ENCODE measurements around the gene SUPT5H. TPM values are rescaled to one million over a fixed set of nuclear protein-coding genes. Genes with fewer than 3 reads are reported as not detected.

SUPT5H gene
- 58.1 and 65.3 TPM in 2 replicates for total RNA-seq

DNA sequence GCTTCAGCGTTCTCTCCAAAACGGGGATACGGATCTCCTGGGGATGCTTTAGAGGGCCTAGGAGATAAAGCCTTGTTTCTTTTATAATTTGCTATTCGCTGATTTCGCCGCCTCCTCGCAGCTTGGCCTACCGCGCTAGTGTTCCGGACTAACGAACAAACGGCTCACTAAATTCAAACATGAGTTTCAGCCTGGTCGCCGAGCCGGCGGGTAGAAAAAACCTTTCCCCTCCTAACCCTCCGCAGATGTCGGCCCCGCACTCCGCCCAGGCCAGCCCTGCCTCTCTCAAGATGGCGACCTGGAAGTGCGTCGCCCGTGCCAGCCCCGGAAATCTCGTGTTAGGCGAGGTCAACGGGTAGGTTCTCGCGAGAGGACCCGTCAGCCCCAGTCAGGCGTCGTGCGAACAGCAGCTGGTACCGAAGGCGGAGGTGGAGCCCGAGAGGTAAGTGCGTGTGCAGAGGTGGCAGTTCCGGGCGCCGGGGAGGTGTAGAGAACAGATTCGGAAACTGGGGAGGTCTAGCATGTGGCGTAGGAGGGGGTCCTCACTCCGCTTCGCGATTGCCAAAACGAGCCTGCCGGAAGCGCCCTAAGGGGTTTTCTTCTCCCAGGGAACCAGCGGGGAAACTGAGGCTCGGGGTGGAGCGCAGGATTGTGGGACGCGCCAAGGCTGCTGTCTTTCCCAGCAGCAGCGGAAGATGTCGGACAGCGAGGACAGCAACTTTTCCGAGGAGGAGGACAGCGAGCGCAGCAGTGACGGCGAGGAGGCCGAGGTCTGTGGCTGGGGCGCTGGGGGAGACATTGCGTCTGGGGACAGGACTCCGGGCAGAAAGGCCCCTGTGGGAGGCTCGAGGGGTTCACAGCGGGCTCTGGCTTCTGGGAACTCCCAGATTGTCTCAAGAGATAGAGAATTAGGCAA is at the start of gene SUPT5H:
Gene SUPT5H, plus strand, starts transcription at position 387 of the 916 bp plus-strand sequence. Its CDS starts 309 bp downstream, at position 696.

DNA sequence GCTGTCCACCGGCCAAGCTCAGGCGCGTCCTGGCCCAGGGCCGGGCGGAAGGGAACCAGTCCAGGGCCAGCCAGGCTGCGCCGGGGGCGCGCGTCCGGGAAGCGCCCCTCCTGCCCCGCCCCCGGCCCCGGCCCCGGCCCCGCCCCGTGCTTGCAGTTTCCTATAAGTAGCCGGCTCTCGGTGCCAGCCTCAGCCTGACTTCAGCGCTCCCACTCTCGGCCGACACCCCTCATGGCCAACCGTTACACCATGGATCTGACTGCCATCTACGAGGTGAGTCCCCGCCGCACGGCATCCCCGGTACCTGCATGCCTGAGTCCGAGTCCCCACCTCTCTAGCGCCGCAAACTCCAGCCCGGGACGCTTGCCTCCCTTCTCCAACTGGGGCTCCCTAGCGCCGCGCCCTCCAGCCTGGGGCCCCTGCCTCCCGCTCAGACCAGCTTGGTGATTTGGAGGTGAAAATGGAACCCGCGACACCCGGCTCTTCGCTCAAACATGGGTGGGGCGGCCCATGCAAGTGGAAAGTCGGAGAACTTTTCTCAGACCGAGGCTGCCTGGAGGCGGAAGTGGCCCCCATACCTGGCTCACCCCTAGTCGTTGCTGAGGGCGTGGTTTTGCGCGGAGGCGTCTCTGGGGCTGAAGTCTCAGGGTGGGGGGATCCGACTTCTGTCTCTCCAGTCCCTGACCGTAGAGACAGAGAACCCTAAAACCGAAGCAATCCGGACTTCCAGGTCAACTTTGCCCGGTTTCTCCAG is 38.5 kb upstream of the SUPT5H start, which contains the start of gene ZFP36:
Gene ZFP36, plus strand, starts transcription at position 192 of the 754 bp plus-strand sequence. Its CDS starts 58 bp downstream, at position 250.

DNA sequence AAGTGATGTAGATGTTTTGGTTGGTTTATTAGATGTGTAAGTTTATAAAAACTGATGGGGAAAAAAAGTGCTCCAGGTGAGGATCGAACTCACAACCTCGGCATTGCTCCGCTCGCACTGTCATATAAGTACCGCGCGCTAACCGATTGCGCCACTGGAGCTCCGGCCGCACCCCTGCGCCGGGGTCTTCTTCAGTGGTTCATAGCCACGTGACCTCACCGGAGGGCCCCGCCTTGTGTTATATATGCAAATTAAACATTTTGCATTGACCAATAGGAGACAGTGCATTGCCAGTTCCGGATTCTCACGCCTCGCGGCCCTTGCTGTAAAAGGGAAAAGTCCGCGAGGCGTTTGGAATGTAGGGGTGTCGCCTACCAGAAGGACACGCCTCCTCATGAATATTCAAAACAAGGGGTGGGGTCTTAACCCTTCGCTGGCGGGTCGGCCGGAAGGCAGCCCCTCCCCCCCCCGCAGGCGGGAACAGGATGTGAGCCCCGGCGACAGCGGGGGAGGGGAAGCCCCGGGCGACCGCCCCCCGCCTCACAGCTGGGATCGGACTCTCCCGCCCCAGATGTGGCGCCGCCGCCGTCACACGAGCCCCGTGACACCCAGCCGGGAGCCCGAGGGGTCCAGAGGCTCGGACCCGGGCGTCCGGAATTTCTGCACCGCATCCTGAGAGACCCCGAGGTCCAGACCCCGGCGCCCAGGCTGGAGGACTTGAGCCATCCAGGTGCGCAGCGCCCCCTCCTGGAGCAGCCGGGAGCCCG is 33.1 kb upstream of the SUPT5H start, which contains the start of gene PLEKHG2:
Gene PLEKHG2, plus strand, starts transcription at position 570 of the 767 bp plus-strand sequence. CDS start 1,418 bp downstream, outside the sequence.

DNA sequence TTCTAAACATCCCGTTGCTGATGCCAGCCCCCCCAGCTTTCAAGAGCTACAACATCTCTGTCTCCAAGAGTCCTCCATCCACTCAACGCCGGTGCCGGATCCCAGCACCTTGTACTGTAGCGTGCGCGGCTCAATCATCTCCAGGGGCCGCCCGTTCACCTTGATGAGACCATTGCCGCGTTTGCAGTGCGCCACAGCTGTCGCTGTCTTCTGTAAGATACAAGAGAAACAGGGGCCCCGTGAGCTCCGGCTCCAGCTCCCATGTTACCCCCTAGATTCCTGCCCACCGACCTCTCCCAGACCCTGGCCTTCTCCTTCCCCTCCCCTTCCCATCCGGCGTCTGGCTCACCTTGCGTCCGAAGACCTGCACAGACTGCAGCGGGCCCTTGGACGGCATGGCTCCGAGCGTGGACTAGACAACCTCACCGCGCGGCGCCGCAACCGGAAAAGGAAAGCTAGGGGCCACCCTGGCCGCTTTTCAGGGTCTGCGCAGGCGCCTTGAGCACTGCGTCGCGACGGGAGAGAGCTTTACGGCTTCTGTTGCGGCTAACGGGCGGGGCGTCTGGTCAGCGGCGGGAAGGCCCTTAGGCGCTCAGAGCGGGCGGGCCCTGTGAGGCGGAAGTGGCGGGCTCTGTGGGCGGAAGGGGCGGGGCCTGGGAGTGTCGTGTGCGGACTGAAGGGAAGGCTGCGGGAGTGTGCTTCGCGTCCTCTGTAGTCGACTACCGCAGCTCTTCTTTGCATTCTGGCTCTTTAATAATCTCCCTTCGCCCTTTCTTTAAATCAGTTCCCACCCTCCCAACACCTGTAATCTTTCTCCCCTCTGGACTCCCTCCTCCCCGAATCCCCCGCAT is 9.7 kb upstream of the SUPT5H start, which contains the start of gene RPS16:
Gene RPS16, minus strand, starts transcription at position 451 of the 851 bp plus-strand sequence. Its CDS starts 54 bp downstream, at position 397.

DNA sequence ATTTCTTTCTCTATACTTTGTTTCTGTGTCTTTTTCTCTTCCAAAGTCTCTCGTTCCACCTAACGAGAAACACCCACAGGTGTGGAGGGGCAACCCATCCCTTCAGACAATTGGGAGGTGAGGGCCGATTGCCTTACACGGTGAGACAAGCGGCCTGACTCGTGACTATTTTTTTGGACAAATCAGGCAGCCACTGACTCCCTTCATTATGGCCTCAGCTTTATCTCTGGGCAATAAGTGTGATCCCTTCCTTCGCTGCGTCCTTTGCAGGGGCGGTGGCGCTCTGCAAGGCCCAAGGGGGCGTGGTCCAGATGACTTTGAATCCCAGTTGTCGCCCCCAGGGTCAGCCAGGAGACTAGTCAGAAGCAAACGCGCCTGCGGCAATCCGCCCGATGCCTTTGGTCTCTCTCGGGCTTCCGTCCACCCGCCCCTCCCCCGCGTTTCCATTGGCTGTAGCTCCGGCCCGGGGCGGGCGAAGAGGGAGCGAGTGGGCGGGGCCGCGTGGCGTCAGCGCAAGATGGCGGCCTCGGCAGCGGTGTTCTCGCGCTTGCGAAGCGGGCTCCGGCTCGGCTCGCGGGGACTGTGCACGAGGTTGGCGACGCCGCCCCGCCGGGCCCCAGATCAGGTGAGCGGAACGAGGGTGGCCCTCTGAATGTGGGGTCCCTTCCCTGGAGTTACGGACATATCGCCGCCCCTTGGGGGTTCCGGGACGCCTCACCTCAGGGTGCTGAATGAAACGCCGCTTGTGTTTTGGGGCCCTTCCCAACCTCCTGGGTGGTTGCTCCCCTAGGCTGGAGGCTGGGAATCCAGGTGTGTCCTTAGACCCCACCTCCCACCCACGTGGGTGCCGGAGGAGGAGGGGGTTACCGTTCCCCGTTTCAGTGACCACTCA is 35.2 kb downstream of the SUPT5H start, which contains the start of gene TIMM50:
Gene TIMM50, plus strand, starts transcription at position 502 of the 892 bp plus-strand sequence. Its CDS starts 16 bp downstream, at position 518.

DNA sequence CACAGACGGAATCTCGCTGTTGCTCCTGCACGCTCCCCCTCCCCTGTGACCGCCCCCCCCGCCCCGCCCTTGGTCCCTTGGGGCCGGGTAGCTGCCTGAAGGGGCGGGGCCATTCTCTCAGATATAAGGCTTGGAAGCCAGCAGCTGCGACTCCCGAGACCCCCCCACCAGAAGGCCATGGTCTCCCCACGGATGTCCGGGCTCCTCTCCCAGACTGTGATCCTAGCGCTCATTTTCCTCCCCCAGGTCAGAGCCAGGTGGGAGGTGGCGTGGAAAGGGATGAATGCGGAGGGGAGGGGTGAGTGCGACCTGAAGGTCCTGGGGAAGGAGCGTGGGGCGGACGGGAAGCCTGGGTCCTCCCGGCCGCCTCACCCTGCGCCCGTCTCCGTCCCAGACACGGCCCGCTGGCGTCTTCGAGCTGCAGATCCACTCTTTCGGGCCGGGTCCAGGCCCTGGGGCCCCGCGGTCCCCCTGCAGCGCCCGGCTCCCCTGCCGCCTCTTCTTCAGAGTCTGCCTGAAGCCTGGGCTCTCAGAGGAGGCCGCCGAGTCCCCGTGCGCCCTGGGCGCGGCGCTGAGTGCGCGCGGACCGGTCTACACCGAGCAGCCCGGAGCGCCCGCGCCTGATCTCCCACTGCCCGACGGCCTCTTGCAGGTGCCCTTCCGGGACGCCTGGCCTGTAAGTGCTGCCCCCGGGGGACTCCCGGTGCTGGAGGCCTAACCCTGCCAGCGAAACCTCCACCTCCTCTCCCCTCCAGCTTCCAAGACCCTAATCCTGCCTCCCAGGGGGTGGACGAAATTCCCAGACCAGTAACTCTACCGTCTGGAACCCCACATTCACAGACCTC is 53.6 kb downstream of the SUPT5H start, which contains the start of gene DLL3:
Gene DLL3, plus strand, starts transcription at position 150 of the 845 bp plus-strand sequence. Its CDS starts 28 bp downstream, at position 178.

DNA sequence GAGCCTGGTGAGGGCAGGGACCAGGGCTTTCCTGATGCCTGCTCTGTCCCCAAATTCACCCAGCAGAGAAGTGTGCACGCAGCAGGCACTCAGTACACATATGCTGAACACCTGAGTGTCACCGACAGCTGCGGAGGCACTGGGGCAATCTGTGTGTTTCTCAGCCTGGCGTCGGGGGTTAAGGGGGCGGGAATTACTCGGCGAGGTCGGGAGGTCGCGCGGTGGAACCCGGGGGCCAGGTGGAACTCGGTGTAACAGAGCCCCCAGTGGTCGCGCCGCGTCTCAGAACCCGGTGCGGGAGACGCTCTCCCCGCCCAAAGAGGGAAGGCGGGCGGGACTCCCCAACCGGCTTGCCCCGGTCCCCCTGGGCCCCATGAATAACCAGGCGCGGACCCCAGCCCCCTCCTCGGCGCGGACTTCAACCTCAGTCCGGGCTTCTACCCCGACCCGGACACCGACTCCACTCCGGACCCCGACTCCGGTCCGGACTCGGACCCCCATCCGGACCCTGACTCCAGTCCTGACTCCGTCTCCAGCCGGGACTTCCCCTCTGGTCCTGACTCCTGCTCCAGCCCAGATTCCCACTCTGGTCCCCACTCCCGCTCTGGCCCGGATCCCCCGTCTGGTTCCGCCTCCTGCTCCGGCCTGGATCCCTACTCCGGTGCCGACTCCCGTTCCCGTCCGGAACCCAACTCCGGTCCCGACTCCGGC is 69.6 kb downstream of the SUPT5H start, which contains the start of gene SELENOV:
Gene SELENOV, plus strand, starts transcription at position 300 of the 711 bp plus-strand sequence. Its CDS starts 74 bp downstream, at position 374.

Other genes starting within 250 kb of the SUPT5H start
- not detected in 2 replicates for gene NCCRP1, start 248.6 kb upstream of the SUPT5H start, total RNA-seq
- not detected in 2 replicates for gene SYCN, start 241.3 kb upstream of the SUPT5H start, total RNA-seq
- not detected in 2 replicates for gene IFNL3, start 200.6 kb upstream of the SUPT5H start, total RNA-seq
- gene IFNL4, start 196.7 kb upstream of the SUPT5H start, total RNA-seq = not detected in 2 replicates
- not detected in 2 replicates for gene IFNL2, start 177.2 kb upstream of the SUPT5H start, total RNA-seq
- gene IFNL1, start 149.2 kb upstream of the SUPT5H start, total RNA-seq = not detected in 2 replicates
- gene LRFN1, start 124.7 kb upstream of the SUPT5H start, total RNA-seq = not detected in 2 replicates
- 4.4 and 21.8 TPM in 2 replicates for gene GMFG, start 109.5 kb upstream of the SUPT5H start, total RNA-seq
- gene SAMD4B, start 103.2 kb upstream of the SUPT5H start, total RNA-seq = 45.1 and 55.7 TPM in 2 replicates
- gene PAF1, start 54.5 kb upstream of the SUPT5H start, total RNA-seq = 40.2 and 95.3 TPM in 2 replicates
- gene MED29, start 54.2 kb upstream of the SUPT5H start, total RNA-seq = 24.7 and 25.8 TPM in 2 replicates
- 47.3 and 97.1 TPM in 2 replicates for gene ZFP36, start 38.7 kb upstream of the SUPT5H start, total RNA-seq
- gene PLEKHG2, start 32.9 kb upstream of the SUPT5H start, total RNA-seq = 26.2 and 30.3 TPM in 2 replicates
- gene RPS16, start 9.6 kb upstream of the SUPT5H start, total RNA-seq = 1,521 and 1,655 TPM in 2 replicates
- gene TIMM50, start 35.3 kb downstream of the SUPT5H start, total RNA-seq = 62.0 and 74.4 TPM in 2 replicates
- gene DLL3, start 53.4 kb downstream of the SUPT5H start, total RNA-seq = 0.97 and 2.2 TPM in 2 replicates
- gene SELENOV, start 69.6 kb downstream of the SUPT5H start, total RNA-seq = not detected in 2 replicates
- gene EID2B, start 87.3 kb downstream of the SUPT5H start, total RNA-seq = 1.4 and 2.9 TPM in 2 replicates
- 3.8 and 6.8 TPM in 2 replicates for gene EID2, start 94.6 kb downstream of the SUPT5H start, total RNA-seq
- not detected in 2 replicates for gene LGALS13, start 156.9 kb downstream of the SUPT5H start, total RNA-seq
- not detected in 2 replicates for gene LGALS16, start 210.3 kb downstream of the SUPT5H start, total RNA-seq

Data from cardiac atrium fibroblast (primary cell).